Central memory CD8-positive, alpha-beta T cell (primary cell): Measurements from ENCODE around the gene RMRP.

Experiments used
- ATAC-seq: fragments of 150-1000 bp; cut with Tn5 transposase; replicated peaks from 2 replicates; pipeline ENCODE4 v1.10.0; 2022; ENCODE audit warnings: mild to moderate bottlenecking, moderate FRiP score, moderate number of reproducible peaks; ENCODE audit not compliant: poor library complexity, severe bottlenecking; ENCODE audit errors: extremely low read depth
- DNase-seq, 2 donors: peaks; one replicate each; pipeline ENCODE4 v3.0.0; 2021; ENCODE audit warnings: low spot score in 2 of 2
- H3K27ac Mint-ChIP-seq: one replicate; pipeline ENCODE4 v1.8.0; 2022; ENCODE audit warnings: low read depth, mild to moderate bottlenecking, moderate library complexity, mixed read lengths
- H3K27me3 Mint-ChIP-seq: one replicate; pipeline ENCODE4 v1.8.0; 2022; ENCODE audit warnings: mixed read lengths
- H3K36me3 Mint-ChIP-seq: one replicate; pipeline ENCODE4 v1.8.0; 2022; ENCODE audit warnings: mild to moderate bottlenecking, moderate library complexity, mixed read lengths; ENCODE audit not compliant: insufficient read depth
- H3K4me1 Mint-ChIP-seq: one replicate; pipeline ENCODE4 v1.8.0; 2022; ENCODE audit warnings: mixed read lengths
- H3K4me3 Mint-ChIP-seq: one replicate; pipeline ENCODE4 v1.8.0; 2022; ENCODE audit warnings: mild to moderate bottlenecking, moderate library complexity, mixed read lengths
- H3K9me3 Mint-ChIP-seq: one replicate; pipeline ENCODE4 v1.8.0; 2022; ENCODE audit warnings: mixed read lengths

RMRP gene

GRCh38 chr9:35669331-35670145 is 11.7 kb upstream of the RMRP start:
- Mint-ChIP-seq H3K36me3 (no peaks in the 10 kb centered on the region), H3K9me3 (no peaks in the 10 kb centered on the region), H3K4me1 (peaks cover 21% of the 10 kb centered on the region), H3K27me3 (peaks cover 6% of the 10 kb centered on the region), H3K27ac (no peak overlapping the region), H3K4me3 (no peak overlapping the region)
- ATAC-seq: no peak
- DNase-seq: no peak

GRCh38 chr9:35667939-35668338 is 10.1 kb upstream of the RMRP start:
- no peak for ATAC-seq
- H3K27ac Mint-ChIP-seq: no peak overlapping the region
- no peaks in the 10 kb centered on the region for H3K36me3 Mint-ChIP-seq
- H3K9me3 Mint-ChIP-seq: no peaks in the 10 kb centered on the region
- no peak overlapping the region for H3K4me3 Mint-ChIP-seq
- H3K4me1 Mint-ChIP-seq: peaks cover 34% of the 10 kb centered on the region
- DNase-seq: no peak
- H3K27me3 Mint-ChIP-seq: no peaks in the 10 kb centered on the region

GRCh38 chr9:35666549-35666948 is 8.7 kb upstream of the RMRP start:
- no peak for ATAC-seq
- H3K4me3 Mint-ChIP-seq: peak overlapping the region; percentile 5

GRCh38 chr9:35666045-35666444 is 8.2 kb upstream of the RMRP start:
- DNase-seq (no peak), ATAC-seq (no peak)
- H3K4me3 Mint-ChIP-seq: peak overlapping the region; percentile 82
- no peaks in the 10 kb centered on the region for H3K27me3 Mint-ChIP-seq
- no peaks in the 10 kb centered on the region for H3K9me3 Mint-ChIP-seq
- H3K27ac Mint-ChIP-seq: no peak overlapping the region
- H3K36me3 Mint-ChIP-seq: peaks cover 6% of the 10 kb centered on the region
- peaks cover 48% of the 10 kb centered on the region for H3K4me1 Mint-ChIP-seq

More at GRCh38 chr9:35666549-35666948, 8.7 kb upstream of the RMRP start:
- H3K9me3 Mint-ChIP-seq: no peaks in the 10 kb centered on the region
- DNase-seq: no peak
- H3K27ac Mint-ChIP-seq: no peak overlapping the region
- peaks cover 48% of the 10 kb centered on the region for H3K4me1 Mint-ChIP-seq
- no peaks in the 10 kb centered on the region for H3K27me3 Mint-ChIP-seq
- H3K36me3 Mint-ChIP-seq: peaks cover 3% of the 10 kb centered on the region

- Mint-ChIP-seq H3K4me1 (peaks cover 53% of the 10 kb centered on the region), H3K9me3 (no peaks in the 10 kb centered on the region), H3K27ac (no peak overlapping the region), H3K36me3 (peaks cover 9% of the 10 kb centered on the region), H3K27me3 (no peaks in the 10 kb centered on the region), H3K4me3 (peak overlapping the region; percentile 82)
- ATAC-seq (no peak), DNase-seq (no peak)
These were observed 7.6 kb upstream of the RMRP start for GRCh38 chr9:35665471-35665818.

GRCh38 chr9:35664531-35665470 is 7.0 kb upstream of the RMRP start, which contains the start of gene ARHGEF39:
Gene ARHGEF39 (minus strand): TSS chr9:35665195. CDS start chr9:35665169, 26 bp downstream.
- Mint-ChIP-seq H3K27me3 (no peaks in the 10 kb centered on the region), H3K4me3 (peak within 1 kb of the TSS; percentile 82), H3K4me1 (peaks cover 58% of the 10 kb centered on the region), H3K36me3 (peaks cover 12% of the 10 kb centered on the region), H3K9me3 (no peaks in the 10 kb centered on the region), H3K27ac (peak within 1 kb of the TSS; percentile 52)
- DNase-seq (peak in 1 of 2 donors; percentile 37), ATAC-seq (peak; percentile 59)

- ATAC-seq: no peak
- Mint-ChIP-seq H3K36me3 (peaks cover 34% of the 10 kb centered on the region), H3K27me3 (no peaks in the 10 kb centered on the region), H3K4me1 (peaks cover 77% of the 10 kb centered on the region), H3K9me3 (no peaks in the 10 kb centered on the region), H3K27ac (peak overlapping the region; percentile 50), H3K4me3 (no peak overlapping the region)
- DNase-seq: no peak
These were observed 4.6 kb upstream of the RMRP start for GRCh38 chr9:35662437-35662836.

- Mint-ChIP-seq H3K36me3 (peaks cover 40% of the 10 kb centered on the region), H3K27ac (peak overlapping the region; percentile 50), H3K9me3 (no peaks in the 10 kb centered on the region), H3K4me1 (peaks cover 83% of the 10 kb centered on the region), H3K4me3 (peak overlapping the region; percentile 57), H3K27me3 (no peaks in the 10 kb centered on the region)
- peak; percentile 11 for ATAC-seq
- peak in 1 of 2 donors; percentile 29 for DNase-seq
These were observed 4.0 kb upstream of the RMRP start for GRCh38 chr9:35661756-35662350.

- ATAC-seq: no peak
- H3K27me3 Mint-ChIP-seq: no peaks in the 10 kb centered on the region
- H3K4me3 Mint-ChIP-seq: peak overlapping the region; percentile 20
- DNase-seq: no peak
- H3K36me3 Mint-ChIP-seq: peaks cover 44% of the 10 kb centered on the region
- H3K27ac Mint-ChIP-seq: peak overlapping the region; percentile 50
- H3K9me3 Mint-ChIP-seq: no peaks in the 10 kb centered on the region
- H3K4me1 Mint-ChIP-seq: peaks cover 85% of the 10 kb centered on the region
These were observed 3.2 kb upstream of the RMRP start for GRCh38 chr9:35660966-35661415.

- peak overlapping the region; percentile 100 for H3K27ac Mint-ChIP-seq
- peaks cover 44% of the 10 kb centered on the region for H3K36me3 Mint-ChIP-seq
- H3K4me3 Mint-ChIP-seq: peak overlapping the region; percentile 91
- ATAC-seq (no peak), DNase-seq (no peak)
- peaks cover 72% of the 10 kb centered on the region for H3K4me1 Mint-ChIP-seq
- no peaks in the 10 kb centered on the region for H3K9me3 Mint-ChIP-seq
- H3K27me3 Mint-ChIP-seq: no peaks in the 10 kb centered on the region
These were observed 1.5 kb upstream of the RMRP start for GRCh38 chr9:35659340-35659739.

GRCh38 chr9:35658968-35659220 is 1.1 kb upstream of the RMRP start:
- Mint-ChIP-seq H3K27ac (peak overlapping the region; percentile 100), H3K4me3 (peak overlapping the region; percentile 91), H3K4me1 (peaks cover 68% of the 10 kb centered on the region), H3K27me3 (no peaks in the 10 kb centered on the region), H3K36me3 (peaks cover 44% of the 10 kb centered on the region), H3K9me3 (no peaks in the 10 kb centered on the region)
- DNase-seq (no peak), ATAC-seq (no peak)

GRCh38 chr9:35658137-35658967 is 533 bp upstream of the RMRP start, which contains the start of gene CCDC107:
Gene CCDC107 (plus strand): TSS chr9:35658292. CDS start chr9:35658380, 88 bp downstream.
- H3K36me3 Mint-ChIP-seq: peaks cover 44% of the 10 kb centered on the region
- H3K9me3 Mint-ChIP-seq: no peaks in the 10 kb centered on the region
- DNase-seq: peak; percentile 75 to 81
- H3K27me3 Mint-ChIP-seq: no peaks in the 10 kb centered on the region
- H3K27ac Mint-ChIP-seq: peak within 1 kb of the TSS; percentile 100
- ATAC-seq: peak; percentile 53
- H3K4me1 Mint-ChIP-seq: peaks cover 66% of the 10 kb centered on the region
- H3K4me3 Mint-ChIP-seq: peak within 1 kb of the TSS; percentile 91
